Thyroid gland (tissue), 4 donors: ENCODE results near the gene MED14. TPM values are rescaled to one million over a fixed set of nuclear protein-coding genes. Genes with fewer than 3 reads are reported as not detected.
"Not testable (repeated sequence)": the region's sequence is repeated elsewhere in the genome, so short reads cannot be mapped to it uniquely, and the experiment has no call there.

Source experiments
- DNase-seq, 2 donors: peaks; one replicate each; pipeline ENCODE4 v3.0.0-alpha.2; 2019
- H3K27ac ChIP-seq, 3 donors: fragments of 200-600 bp; sonication (generic); 1 replicate in 2 of 3; 2 replicates in 1 of 3; pipeline ENCODE4 v1.5.1; 2016 to 2019; ENCODE audit warnings: mild to moderate bottlenecking in 1 of 3, moderate library complexity in 1 of 3
- H3K27me3 ChIP-seq: fragments of 200-600 bp; sonication (generic); one replicate; pipeline ENCODE4 v1.5.1; 2019
- H3K36me3 ChIP-seq, 2 donors: fragments of 200-600 bp; sonication (generic); one replicate each; pipeline ENCODE4 v1.5.1; 2016 to 2019
- H3K4me1 ChIP-seq, 2 donors: fragments of 200-600 bp; sonication (generic); one replicate each; pipeline ENCODE4 v1.5.1; 2017 to 2019
- H3K4me3 ChIP-seq, 3 donors: fragments of 200-600 bp; sonication (generic); replicated peaks in 1 of 3; 1 replicate in 2 of 3; 2 replicates in 1 of 3; pipeline ENCODE4 v1.5.1; 2016; ENCODE audit warnings: mild to moderate bottlenecking in 1 of 3
- H3K9me3 ChIP-seq: fragments of 200-600 bp; sonication (generic); one replicate; pipeline ENCODE4 v1.5.1; 2017
- CTCF ChIP-seq, 6 experiments: fragments of 200-600 bp in 3 of 6; fragments of 450-650 bp in 3 of 6; sonication (generic) in 3 of 6; IDR thresholded peaks; one replicate each; pipeline ENCODE4 v1.5.1; 2016 to 2019; ENCODE audit warnings: antibody characterized with exemption in 6 of 6, mild to moderate bottlenecking in 2 of 6, inconsistent platforms in 1 of 6, moderate library complexity in 1 of 6
- POLR2A ChIP-seq, 2 donors: fragments of 450-650 bp; IDR thresholded peaks; one replicate each; pipeline ENCODE4 v1.6.1; 2017; ENCODE audit warnings: antibody characterized with exemption in 2 of 2, mild to moderate bottlenecking in 2 of 2, moderate library complexity in 1 of 2
- WGBS, 2 donors: methylation state at CpG; one replicate each; pipeline ENCODE4 v1.1.5; 2017; 5-methylcytosine and 5-hydroxymethylcytosine counted together
- intact Hi-C: fragments of 100-400 bp; cut with DNase I; formaldehyde crosslinking; loops from one replicate; pipeline ENCODE4 v1.15.1; 2023
- total RNA-seq, 4 donors: library from RNA; depleted of rRNA; stranded (reverse); fragments of >200 nt; gene quantifications; one replicate each; pipeline ENCODE4 v1.2.3, GENCODE V29; 2016

MED14 gene
- total RNA-seq: 100 to 1,000 TPM in 1 of 4 donors, 10 to 100 TPM in 3; 49.6 to 114 (median 78.3) TPM

GRCh38 chrX:40735325-40736169, at the start of gene MED14:
TSS of gene MED14 (minus strand) at chrX:40735542. CDS start at chrX:40735412, 130 bp downstream.
- H3K27ac ChIP-seq: peak within 1 kb of the TSS; percentile 90 to 97 (median 96)

GRCh38 chrX:40784516-40785151, 49.3 kb upstream of the MED14 start:
- H3K4me3 ChIP-seq: no peak overlapping the region
- no peaks in the 10 kb centered on the region for H3K9me3 ChIP-seq
- WGBS, 2 donors: 83 to 92% methylated on average over 4 of the region's 4 CpGs
- intact Hi-C loops: no loop called here
- no peak for DNase-seq
- H3K36me3 ChIP-seq: no peaks in the 10 kb centered on the region
- TF ChIP-seq POLR2A (IDR thresholded peaks at IDR 0.05) (no peak), CTCF (IDR thresholded peaks at IDR 0.05) (no peak)
- H3K4me1 ChIP-seq: no peaks in the 10 kb centered on the region
- no peak overlapping the region for H3K27ac ChIP-seq
- no peaks in the 10 kb centered on the region for H3K27me3 ChIP-seq

More at GRCh38 chrX:40735325-40736169, at the start of gene MED14:
- Histone ChIP-seq H3K27me3 (no peaks in the 10 kb centered on the region), H3K36me3 (no peaks in the 10 kb centered on the region), H3K4me3 (peak within 1 kb of the TSS in 2 of 3 donors; percentile 55 to 96), H3K9me3 (no peaks in the 10 kb centered on the region), H3K4me1 (peaks cover 4 to 9% of the 10 kb centered on the region in 2 donors)
- WGBS, 2 donors: 0% methylated on average over 4 to 7 of the region's 88 CpGs
- intact Hi-C loops: no loop called here
- DNase-seq: peak; percentile 86 to 89
- TF ChIP-seq POLR2A (IDR thresholded peaks at IDR 0.05) (peak in 1 of 2 donors; percentile 84), CTCF (IDR thresholded peaks at IDR 0.05) (peak; percentile 10 to 47 (median 37))

- DNase-seq, H3K9me3 ChIP-seq, H3K4me3 ChIP-seq, intact Hi-C loops, H3K4me1 ChIP-seq, H3K27ac ChIP-seq, H3K27me3 ChIP-seq, H3K36me3 ChIP-seq: not testable (repeated sequence)
- whole genome bisulfite sequencing, 2 donors: 91 to 93% methylated on average over 11 of the region's 11 CpGs
Observed at GRCh38 chrX:40782644-40783259, 47.4 kb upstream of the MED14 start.

- no peaks in the 10 kb centered on the region for H3K36me3 ChIP-seq
- WGBS, 2 donors: 67 to 90% methylated on average over 2 of the region's 2 CpGs
Observed at GRCh38 chrX:40780951-40781350, 45.6 kb upstream of the MED14 start.

More at GRCh38 chrX:40780951-40781350, 45.6 kb upstream of the MED14 start:
- Histone ChIP-seq H3K27me3 (no peaks in the 10 kb centered on the region), H3K9me3 (no peaks in the 10 kb centered on the region), H3K27ac (no peak overlapping the region), H3K4me1 (no peaks in the 10 kb centered on the region), H3K4me3 (no peak overlapping the region)
- no peak for DNase-seq
- intact Hi-C loops: no loop called here
- TF ChIP-seq POLR2A (IDR thresholded peaks at IDR 0.05) (no peak), CTCF (IDR thresholded peaks at IDR 0.05) (no peak)
